GM18505 (cell line): ENCODE results near the gene C6orf163.

Experiments used
- ATAC-seq: cut with Tn5 transposase; IDR thresholded peaks from one replicate; pipeline ENCODE4 v1.9.1; 2021; ENCODE audit not compliant: unreplicated experiment
- POLR2A ChIP-seq: IDR thresholded peaks from 4 replicates; pipeline ENCODE4 v1.6.1; 2011; ENCODE audit warnings: borderline replicate concordance; ENCODE audit not compliant: insufficient read depth, insufficient read length; ENCODE audit errors: extremely low read depth

C6orf163 gene

DNA sequence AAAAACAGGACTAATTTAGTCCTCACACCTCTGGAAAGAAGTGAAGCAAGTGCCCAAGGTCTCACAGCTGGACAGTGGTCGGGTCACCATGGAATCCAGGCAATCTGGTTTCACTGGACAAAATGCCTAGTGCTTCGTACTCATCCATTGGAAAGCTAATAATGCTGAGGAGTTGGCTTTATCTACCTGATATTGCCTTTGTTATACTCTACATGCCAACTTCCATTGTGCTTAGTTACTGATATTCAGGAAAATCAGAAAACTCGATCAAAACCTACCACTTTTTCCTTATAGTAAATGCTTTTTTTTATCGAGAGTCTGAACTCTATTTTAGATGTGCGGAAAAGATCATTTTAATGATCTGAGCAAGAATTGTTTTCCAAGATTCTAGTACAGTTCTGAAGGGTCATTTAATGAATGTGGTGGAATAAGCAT lies 64.1 kb downstream of the C6orf163 start:
- TF ChIP-seq POLR2A: no peak
- ATAC-seq: no peak
